DOHH2 (cell line): Measurements from ENCODE around the gene NDRG3.

Experiments used
- EZH2phosphoT487 ChIP-seq: fragments of 200-600 bp; sonication (generic); IDR thresholded peaks from 2 replicates; pipeline ENCODE4 v1.6.1; 2017; ENCODE audit warnings: borderline replicate concordance, mild to moderate bottlenecking, antibody characterized with exemption, low read length, moderate library complexity, mixed read lengths
- TF ChIP-seq, protein P1 (sequence below): fragments of 200-600 bp; sonication (generic); IDR thresholded peaks from one replicate; pipeline ENCODE4 v1.5.1; 2014; ENCODE audit warnings: antibody characterized with exemption, mild to moderate bottlenecking, low read depth, low read length; ENCODE audit not compliant: poor library complexity, severe bottlenecking

DNA sequence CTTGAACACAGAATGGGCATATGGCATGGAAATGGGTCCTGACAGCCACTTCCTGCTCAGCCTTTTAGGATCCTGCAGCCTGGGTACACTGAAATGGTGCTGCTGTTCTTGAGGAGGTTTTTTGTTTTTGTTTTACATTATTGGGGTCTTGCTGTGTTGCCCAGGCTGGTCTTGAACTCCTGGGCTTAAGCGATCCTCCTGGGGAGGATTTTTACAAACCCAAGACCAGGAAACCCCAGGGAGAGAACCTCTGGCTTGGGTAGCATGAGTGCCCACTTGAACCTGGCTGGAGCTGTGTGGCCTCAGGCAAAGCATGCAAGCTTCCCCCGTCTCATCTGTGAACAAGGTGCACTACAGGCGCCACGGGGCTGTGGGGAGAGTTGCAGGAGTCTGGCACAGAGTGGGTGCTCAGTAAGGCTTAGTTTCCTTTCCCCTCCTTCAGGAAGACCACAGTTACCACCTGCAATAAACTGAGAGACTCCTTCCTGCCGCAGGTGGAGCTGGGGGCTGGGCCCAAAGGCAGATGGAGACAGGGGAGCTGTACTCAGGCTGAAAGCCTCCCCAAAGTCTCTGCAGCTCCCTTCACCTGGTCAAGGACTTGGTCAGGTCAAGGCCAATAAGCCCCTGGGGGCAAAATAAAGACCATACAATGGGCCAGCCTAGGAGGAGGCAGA lies 101.7 kb downstream of the NDRG3 start:
- TF ChIP-seq EZH2phosphoT487: no peak
- TF ChIP-seq, protein P1, sequence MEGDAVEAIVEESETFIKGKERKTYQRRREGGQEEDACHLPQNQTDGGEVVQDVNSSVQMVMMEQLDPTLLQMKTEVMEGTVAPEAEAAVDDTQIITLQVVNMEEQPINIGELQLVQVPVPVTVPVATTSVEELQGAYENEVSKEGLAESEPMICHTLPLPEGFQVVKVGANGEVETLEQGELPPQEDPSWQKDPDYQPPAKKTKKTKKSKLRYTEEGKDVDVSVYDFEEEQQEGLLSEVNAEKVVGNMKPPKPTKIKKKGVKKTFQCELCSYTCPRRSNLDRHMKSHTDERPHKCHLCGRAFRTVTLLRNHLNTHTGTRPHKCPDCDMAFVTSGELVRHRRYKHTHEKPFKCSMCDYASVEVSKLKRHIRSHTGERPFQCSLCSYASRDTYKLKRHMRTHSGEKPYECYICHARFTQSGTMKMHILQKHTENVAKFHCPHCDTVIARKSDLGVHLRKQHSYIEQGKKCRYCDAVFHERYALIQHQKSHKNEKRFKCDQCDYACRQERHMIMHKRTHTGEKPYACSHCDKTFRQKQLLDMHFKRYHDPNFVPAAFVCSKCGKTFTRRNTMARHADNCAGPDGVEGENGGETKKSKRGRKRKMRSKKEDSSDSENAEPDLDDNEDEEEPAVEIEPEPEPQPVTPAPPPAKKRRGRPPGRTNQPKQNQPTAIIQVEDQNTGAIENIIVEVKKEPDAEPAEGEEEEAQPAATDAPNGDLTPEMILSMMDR: no peak
